Hematopoietic multipotent progenitor cell treated with erythropoietin and hydrocortisone succinate and interleukin-3 and kit ligand, for 17 days (in vitro differentiated cells): ENCODE data around the gene IGFBP5.

Experiments used
- DNase-seq: peaks from one replicate; pipeline ENCODE4 v3.0.0-alpha.2; 2015; ENCODE audit warnings: low spot score

The IGFBP5 gene

GRCh38 chr2:216643986-216644659, 51.2 kb downstream of the IGFBP5 start:
- no peak for DNase-seq

DNA sequence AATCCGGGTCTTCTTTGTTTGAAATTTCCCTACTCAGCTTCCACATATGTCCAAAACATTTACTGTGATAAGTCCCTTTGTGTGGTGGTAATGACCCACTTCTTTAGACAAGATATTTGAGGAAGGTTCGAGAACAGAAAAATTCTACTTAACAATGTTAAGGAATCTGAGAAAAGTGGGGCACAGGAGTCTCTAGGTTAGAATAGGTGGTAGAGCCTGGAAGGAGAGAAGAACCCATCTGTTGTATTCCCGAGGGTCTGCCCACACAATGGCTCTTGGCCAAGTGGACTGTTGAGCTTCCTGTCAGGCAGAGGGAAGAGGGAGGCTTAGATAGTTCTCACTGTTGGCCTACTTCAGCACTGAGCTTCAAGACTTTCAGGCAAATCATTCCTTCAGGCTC, 57.9 kb downstream of the IGFBP5 start:
- DNase-seq = no peak

GRCh38 chr2:216636551-216637450, 58.5 kb downstream of the IGFBP5 start:
- DNase-seq = no peak

DNA sequence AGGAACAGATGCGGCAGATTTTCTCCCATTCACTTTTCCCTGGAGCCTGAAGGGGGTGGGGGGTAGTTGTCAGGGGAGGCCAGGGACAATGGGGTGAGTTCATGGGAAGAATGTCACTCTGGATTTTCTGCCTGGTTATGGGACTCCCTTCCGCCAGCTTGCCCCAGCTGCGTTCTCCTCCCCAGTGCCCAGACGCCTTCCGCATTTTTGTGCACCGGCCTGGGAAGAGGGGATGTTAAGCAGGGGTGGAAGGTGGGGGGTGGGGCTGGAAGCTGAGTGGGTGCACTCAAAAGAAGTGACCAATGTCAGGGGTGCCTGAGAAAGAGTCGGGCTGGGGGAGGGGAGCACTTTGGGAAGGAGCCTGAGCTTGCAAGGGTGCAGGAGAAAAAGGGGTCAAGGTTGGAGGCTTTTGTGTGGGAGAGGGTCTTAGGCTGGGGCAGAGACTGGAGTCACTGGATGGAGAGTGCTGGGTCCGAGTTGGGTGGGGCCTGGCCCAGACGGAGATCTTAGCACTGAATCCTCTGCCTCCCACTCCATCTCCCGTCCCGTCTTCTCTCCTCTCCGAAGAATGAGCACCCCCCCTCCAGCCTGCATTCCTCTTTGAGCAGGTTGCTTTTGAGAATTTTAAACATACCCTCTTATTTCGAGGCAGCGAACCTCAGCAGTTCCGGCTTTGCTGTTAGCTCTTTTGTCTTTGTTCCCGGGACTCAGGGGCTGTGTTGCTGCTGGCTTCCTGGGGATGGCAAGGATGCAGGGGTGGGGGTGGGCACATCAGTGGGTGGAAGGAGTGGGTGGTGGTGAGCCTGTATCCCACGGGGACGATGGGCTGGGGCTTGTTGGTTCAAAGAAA, 59.4 kb downstream of the IGFBP5 start:
- DNase-seq = no peak

DNA sequence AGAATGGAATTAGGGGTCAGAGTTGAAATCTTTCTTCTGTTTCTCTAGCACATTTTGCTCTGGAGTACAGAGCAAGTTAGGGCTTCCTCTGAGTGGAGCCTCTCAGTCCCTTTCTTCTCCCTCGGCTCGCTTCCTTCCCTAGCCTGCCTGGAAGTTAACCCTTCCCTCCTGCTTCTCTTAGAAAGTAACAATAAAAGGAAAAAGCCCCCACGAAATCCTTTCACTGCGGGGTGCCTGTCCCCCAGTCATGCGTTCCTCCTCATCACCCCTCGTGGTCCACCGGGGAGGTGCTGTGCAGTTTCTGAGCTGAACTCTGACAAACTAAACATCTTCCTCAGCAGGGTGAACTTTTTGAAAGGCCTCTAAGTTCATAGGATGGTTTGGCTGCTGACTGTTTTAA, 60.2 kb downstream of the IGFBP5 start:
- no peak for DNase-seq

DNA sequence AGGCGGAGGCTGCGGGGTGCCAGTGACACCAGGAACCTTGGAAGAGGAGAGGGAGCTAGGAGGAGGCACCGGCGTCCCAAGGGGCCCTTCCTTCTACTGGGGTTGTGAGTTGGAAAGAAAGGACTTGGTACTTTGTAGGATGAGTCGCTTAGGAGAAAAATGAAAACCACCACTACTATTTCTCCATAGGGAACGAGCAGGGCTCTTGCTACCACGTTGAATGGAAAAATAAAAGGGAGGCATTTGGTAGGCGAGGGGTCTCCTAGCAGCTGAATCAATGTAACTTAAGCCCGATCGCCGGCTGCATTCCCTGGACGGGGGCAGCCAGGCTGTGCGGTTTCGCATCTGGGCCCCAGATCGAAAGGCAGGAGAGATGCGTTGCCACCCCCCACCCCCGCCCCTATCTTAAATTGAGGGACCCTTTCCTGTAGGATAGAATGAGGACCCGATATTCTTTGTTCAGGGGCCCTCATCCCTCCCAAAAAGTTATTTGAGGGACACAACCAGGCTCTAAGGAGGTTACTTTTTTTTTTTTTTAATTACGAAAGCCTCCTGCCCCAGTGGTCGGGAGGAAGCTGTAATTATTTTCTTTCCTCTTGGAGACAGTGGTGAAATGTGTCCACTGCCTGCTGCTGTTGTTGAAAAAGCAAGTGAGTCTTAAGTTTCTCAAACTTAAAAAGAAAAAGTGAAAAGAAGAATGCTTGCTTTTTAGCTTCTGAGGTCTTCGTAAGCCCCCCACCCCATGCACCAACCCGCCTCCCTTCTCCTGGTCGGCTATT, 60.8 kb downstream of the IGFBP5 start:
- DNase-seq = no peak

GRCh38 chr2:216633616-216634369, 61.6 kb downstream of the IGFBP5 start:
- no peak for DNase-seq

GRCh38 chr2:216632952-216633615, 62.3 kb downstream of the IGFBP5 start, which contains the start of gene IGFBP2:
Gene IGFBP2 (plus strand): TSS chr2:216633420. CDS start chr2:216633524, 104 bp downstream.
- no peak for DNase-seq

- DNase-seq = no peak
Observed at GRCh38 chr2:216632346-216632951, 62.9 kb downstream of the IGFBP5 start.

DNA sequence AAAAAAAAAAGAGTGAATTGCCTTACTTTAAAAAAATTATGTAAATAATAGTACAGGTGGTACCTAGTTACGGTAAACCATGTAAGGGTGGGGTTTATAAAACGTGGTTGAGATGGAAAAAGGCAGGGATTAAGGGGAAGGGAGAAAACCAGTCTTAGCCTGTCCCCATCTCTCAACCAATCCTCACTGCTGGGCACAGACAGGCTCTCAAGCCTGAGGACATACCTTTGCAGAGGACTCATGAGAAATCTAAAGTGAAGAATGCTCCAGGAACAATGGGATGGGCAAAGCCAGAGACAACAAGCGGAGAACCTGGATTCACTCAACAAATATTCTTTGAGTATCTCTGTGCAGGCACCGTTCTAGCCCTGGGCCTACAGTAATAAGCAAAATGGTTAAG, 65.6 kb downstream of the IGFBP5 start:
- no peak for DNase-seq

- DNase-seq = no peak
Observed at GRCh38 chr2:216626875-216627245, 68.5 kb downstream of the IGFBP5 start.

GRCh38 chr2:216626168-216626874, 69.0 kb downstream of the IGFBP5 start:
- no peak for DNase-seq

DNA sequence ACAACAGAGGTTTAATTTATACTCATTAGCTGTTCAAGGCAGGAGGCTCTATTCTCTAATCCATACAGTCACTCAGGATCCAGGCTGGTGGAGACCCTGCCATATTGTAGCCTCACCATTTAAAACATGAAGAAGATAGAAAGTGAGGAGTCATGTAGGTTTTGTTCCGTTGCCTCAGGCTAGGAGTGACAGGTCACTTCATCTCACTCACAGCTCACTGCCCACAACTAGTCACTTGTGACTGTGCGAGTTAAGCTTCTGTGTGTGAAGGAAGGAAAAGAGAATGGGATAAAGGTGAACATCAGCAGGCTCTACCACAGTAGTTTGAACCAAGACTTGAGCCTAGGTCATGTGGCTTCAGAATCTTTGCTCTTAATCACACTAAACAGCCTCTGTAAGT, 71.1 kb downstream of the IGFBP5 start:
- no peak for DNase-seq

DNA sequence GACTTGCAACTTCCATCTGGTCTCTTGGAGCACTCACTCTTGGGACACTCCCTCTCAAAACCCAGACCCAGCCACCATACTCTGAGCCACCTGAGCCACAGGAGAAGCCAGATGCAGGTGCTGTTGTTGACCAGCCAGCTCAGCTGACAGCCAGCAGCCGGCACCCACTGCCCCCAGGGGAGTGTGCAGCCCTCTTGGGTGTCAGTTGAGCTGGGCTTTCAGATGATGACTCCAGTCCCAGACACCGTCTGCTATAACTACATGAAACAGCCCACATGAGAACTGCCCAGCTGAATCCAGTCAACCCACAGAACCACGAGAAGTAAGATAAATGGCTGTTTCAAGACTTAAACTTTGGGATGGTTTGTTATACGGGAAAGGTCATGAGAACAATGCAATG, 72.8 kb downstream of the IGFBP5 start:
- DNase-seq = no peak
